GM12865 (cell line): Measurements from ENCODE around the gene HOXD12.
A peak's percentile ranks its signal among the peaks of the same experiment; 100 is the strongest.

Experiments used
- DNase-seq: peaks from one replicate; pipeline ENCODE4 v3.0.0; 2010; ENCODE audit warnings: low read depth
- H3K4me3 ChIP-seq: 2 replicates; pipeline ENCODE4 v1.5.1; 2011; ENCODE audit warnings: mild to moderate bottlenecking, low read depth, low read length, control low read depth
- TF ChIP-seq, protein P1 (sequence below): IDR thresholded peaks from 2 replicates; pipeline ENCODE4 v1.5.1; 2011; ENCODE audit warnings: low read length, control low read depth, low read depth, inconsistent platforms; ENCODE audit not compliant: insufficient read depth; ENCODE audit errors: missing control alignments

HOXD12 gene

DNA sequence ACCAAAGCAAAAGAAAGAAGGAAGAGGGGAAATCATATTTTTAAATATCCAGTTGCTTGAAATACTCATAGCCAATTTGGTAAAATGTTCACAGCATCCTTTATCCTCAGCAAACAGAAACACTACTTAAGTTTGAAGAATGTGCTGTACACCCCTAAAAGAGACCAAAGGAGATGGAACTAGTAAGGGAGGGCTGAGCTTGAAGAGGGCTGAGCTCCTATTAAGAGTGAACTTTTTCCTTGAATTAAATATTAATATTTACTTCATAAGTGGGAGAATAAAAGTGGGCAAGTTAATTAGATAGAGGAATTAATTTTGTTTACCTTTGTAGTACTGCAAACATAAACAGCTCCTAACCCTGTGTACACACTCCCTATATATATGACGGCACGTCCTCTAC is 22.8 kb upstream of the HOXD12 start:
- no peak for DNase-seq
- no peak overlapping the region for H3K4me3 ChIP-seq
- TF ChIP-seq, protein P1, sequence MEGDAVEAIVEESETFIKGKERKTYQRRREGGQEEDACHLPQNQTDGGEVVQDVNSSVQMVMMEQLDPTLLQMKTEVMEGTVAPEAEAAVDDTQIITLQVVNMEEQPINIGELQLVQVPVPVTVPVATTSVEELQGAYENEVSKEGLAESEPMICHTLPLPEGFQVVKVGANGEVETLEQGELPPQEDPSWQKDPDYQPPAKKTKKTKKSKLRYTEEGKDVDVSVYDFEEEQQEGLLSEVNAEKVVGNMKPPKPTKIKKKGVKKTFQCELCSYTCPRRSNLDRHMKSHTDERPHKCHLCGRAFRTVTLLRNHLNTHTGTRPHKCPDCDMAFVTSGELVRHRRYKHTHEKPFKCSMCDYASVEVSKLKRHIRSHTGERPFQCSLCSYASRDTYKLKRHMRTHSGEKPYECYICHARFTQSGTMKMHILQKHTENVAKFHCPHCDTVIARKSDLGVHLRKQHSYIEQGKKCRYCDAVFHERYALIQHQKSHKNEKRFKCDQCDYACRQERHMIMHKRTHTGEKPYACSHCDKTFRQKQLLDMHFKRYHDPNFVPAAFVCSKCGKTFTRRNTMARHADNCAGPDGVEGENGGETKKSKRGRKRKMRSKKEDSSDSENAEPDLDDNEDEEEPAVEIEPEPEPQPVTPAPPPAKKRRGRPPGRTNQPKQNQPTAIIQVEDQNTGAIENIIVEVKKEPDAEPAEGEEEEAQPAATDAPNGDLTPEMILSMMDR, result no peak

DNA sequence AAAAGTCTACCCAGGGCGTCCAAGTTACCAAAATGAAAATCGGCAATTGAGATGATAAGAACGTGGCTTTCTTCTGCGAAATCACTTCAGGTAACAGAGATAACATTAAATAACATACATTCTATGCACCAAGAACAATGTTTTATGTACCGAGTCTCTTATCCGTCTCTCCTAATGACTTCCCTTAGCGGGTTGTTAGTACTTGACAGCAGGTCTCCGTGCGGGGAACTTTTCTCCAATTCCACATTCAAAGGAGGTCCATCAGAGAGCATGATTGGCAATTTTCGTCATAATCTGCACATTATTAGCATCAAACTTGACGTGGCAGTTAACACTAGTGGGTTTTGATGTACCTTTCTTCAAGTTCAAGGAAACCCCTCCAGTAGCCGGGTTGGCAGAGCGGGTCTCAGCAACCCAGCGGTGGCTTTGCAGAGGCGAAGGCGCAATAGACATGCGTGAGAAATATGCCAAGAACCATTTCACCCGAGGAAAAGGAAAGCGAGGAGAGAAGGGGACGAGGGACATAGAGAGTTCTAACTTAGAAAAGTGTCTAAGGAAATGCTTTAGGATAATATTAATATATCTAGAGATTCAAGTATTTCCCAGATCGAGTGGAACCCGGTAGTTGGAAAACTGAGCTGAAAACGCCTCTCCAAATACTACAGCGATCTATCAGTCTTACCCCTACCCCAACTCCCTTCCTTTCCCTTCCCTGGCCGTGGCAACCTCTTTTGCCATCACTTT is 20.9 kb upstream of the HOXD12 start:
- TF ChIP-seq, protein P1, result no peak
- no peak for DNase-seq
- no peak overlapping the region for H3K4me3 ChIP-seq

DNA sequence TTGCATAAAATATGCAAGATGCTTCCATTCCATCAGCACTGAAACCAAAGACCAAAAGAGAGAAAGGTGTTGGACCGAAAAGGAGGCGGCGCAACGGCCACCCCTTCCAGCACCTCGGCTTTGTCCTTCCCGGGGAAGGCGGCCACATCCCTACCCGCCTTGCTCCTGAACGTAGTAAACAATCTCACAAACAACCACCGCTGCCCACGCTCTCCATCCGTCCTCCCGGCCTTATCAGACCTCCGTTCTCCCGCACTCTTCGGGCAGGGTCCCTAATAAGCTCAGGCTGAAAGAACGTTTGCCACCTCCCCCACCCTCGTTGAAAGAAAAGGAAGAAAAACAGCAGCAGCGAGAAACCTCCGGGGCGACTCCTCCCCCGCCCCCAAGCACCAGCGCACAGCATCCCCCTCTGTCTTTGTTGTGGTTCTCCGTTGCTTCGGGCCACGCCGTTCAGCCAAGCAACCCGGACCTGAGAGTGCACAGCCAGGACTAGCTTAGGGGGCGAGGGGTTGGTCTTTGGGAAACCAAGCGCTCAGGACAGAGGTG is 20.2 kb upstream of the HOXD12 start:
- no peak for DNase-seq
- H3K4me3 ChIP-seq, result no peak overlapping the region

DNA sequence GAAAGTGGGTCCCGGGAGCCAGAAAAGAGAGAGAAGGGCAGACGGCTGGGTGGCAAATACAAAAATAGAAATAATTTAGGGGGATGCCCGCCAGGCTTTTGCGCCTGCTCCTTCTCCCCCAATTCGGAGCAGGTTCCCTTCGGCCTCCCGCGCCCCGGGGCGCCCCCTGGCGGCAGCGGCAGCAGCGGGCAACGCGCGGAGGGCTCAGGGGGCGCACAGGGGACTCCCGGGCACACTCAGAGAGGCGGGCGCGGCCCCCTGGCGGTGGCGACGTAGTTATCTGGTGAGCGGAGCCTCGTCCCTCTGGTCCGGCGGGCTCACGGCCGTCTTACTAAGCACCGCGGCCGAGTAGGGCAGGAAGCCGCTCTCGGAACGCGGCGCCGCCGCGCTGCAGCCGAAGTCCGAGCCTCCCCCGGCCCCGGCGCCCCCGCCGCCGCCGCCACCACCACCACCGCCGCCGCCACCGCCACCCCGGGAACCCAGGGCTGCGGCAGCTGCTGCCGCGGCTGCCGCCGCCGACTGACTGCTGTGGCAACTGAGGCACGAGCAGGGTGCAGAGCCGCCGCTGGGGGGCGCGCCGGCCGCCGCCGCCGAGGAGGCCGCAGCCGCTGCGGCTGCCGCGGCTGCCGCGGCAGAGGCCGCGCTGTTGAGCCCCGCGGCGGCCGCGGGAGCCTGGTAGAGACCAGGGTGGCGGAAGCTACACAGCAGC is 19.6 kb upstream of the HOXD12 start:
- TF ChIP-seq, protein P1, result peak; percentile 29
- DNase-seq, result peak; percentile 16
- H3K4me3 ChIP-seq, result no peak overlapping the region

More for the DNA sequence above, 20.2 kb upstream of the HOXD12 start:
- TF ChIP-seq, protein P1, result no peak

DNA sequence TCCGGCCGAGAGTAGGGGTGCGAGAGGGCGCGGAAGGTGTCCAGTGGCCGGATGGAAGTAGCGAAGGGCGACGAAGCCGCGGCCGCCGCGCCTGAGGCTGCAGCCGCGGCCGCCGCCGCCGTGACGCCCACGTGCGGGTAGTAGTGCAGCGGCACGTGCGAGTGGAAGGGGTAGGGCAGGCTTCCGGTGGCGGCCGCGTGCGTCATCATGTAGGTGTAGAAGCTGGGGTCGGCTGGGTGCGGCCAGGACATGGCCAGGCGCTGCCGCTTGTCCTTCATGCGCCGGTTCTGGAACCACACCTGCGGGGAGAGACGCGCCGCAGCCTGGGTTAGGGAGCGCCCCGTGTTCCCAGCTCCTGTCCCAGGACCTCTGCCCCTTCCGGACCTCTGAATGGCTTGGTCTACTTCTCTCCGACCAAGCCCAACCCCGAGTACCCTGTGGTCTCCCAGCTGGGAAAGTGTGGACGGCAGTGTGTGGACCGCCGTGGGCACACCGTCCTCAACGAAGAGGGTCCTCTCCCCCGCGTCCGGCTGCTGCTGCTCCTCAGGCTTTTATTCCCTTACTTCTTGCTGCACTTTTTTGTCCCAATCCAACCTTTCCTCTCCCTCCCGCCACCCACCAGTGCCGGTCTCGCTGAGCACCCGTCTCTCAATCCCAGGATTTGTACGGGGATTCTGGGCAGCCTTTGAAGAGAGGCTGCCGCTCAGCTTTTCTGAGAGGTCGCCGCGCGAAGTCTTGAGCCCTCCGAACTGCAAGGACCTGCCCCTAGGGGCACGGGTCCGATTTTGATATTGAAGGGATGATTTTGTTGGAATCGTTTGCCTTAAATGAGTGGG is 18.8 kb upstream of the HOXD12 start:
- no peak overlapping the region for H3K4me3 ChIP-seq
- TF ChIP-seq, protein P1, result no peak
- no peak for DNase-seq

DNA sequence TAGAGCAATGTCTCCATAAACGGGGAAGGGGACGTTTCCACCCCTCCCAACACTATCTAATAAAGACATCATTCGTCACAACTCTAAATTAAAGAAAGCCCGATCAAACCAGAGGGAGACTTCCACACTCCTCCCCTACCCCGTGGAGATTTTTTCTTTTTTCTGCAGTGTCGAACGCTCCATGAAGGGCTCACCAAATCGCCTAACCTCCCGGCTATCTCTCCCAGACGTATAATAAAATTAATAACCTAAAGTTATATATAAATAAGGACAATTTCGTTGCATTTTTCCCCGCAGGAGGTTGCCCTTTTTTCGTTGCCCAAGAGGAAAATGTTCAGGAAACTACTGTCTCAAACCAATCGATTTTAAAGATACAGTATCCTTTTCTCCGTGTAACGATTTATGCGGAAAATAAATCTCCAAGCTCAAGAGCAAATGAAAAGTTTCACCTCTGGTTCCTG is 18.2 kb upstream of the HOXD12 start:
- TF ChIP-seq, protein P1, result no peak
- no peak overlapping the region for H3K4me3 ChIP-seq
- DNase-seq, result no peak
